ENCODE measurements around the gene PTPRT. TPM values are rescaled to one million over a fixed set of nuclear protein-coding genes. Genes with fewer than 3 reads are reported as not detected.

Gene PTPRT
- total RNA-seq, 1 donor from 2014 or later: not detected

DNA sequence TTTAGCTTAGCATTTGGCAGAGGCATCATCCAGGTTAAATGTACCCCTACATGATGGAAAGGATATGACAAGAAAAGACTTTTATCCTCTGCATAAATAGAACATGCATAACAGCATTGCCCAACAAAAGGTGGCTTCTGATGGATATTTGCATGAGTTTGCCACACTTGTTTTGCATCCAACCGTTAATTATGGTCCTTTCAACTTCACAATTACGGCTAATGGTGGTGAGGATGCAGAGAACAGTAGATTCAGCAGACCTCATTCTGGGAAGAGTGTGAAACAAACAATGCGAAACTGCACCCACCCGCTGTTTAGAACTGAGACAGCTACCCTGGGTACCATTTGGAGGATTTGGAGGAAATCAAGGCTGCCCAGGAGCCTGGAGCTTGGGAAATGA lies 880.7 kb downstream of the PTPRT start:
- H3K36me3 Mint-ChIP-seq (ENCODE audit: low read depth): no peaks in the 10 kb centered on the region
- DNase-seq (ENCODE audit: low spot score): no peak
- no peak overlapping the region for H3K27ac Mint-ChIP-seq
- no peaks in the 10 kb centered on the region for H3K27me3 Mint-ChIP-seq (ENCODE audit: insufficient read depth)
- intact Hi-C loops (cut with micrococcal nuclease): no loop called here
- no peaks in the 10 kb centered on the region for H3K9me3 Mint-ChIP-seq
- no peaks in the 10 kb centered on the region for H3K4me1 Mint-ChIP-seq (ENCODE audit: low read depth)
- H3K4me3 Mint-ChIP-seq: no peak overlapping the region

DNA sequence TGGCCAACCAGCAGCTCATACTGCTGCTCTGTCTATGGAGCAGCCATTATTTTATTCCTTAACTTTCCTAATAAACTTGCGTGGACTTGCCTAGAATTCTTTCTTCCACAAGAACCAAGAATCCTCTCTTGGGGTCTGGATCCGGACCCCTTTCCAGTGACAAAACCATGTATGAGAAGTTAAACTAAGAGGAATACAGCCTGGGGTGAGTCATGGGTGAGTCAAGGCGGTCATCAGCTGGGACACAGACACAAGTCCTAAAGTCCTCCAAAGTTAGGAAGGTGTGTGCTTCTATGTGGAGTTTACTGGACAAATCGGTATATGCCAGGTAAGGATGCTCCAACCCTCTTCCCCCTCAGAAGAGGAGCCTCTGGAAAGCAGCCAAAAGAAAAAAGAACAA lies 881.5 kb downstream of the PTPRT start:
- intact Hi-C loops (cut with micrococcal nuclease): no loop called here
- H3K9me3 Mint-ChIP-seq: no peaks in the 10 kb centered on the region
- no peak overlapping the region for H3K4me3 Mint-ChIP-seq
- no peaks in the 10 kb centered on the region for H3K36me3 Mint-ChIP-seq (ENCODE audit: low read depth)
- no peaks in the 10 kb centered on the region for H3K27me3 Mint-ChIP-seq (ENCODE audit: insufficient read depth)
- H3K27ac Mint-ChIP-seq: no peak overlapping the region
- no peak for DNase-seq (ENCODE audit: low spot score)
- no peaks in the 10 kb centered on the region for H3K4me1 Mint-ChIP-seq (ENCODE audit: low read depth)

DNA sequence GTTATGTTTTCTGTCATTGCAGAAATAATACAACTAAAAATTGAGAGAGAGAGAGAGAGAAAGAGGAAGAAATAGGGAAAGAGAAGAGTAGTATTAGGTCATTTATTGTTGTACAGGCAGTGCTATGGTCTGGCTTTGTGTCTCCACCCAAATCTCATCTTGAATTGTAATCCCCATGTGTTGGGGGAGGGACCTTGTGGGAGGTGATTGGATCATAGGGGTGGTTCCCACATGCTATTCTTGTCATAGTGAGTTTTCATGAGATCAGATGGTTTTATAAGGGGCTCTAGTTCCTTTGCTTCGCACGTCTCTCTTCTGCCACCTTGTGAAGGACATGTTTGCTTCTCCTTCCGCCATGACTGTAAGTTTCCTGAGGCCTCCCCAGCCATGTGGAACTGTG lies 894.1 kb downstream of the PTPRT start:
- intact Hi-C loops (cut with micrococcal nuclease): no loop called here
- Mint-ChIP-seq H3K9me3 (peaks cover 4% of the 10 kb centered on the region), H3K4me1 (ENCODE audit: low read depth) (no peaks in the 10 kb centered on the region), H3K4me3 (no peak overlapping the region), H3K27me3 (ENCODE audit: insufficient read depth) (no peaks in the 10 kb centered on the region), H3K36me3 (ENCODE audit: low read depth) (no peaks in the 10 kb centered on the region), H3K27ac (no peak overlapping the region)
- DNase-seq (ENCODE audit: low spot score): no peak

- Mint-ChIP-seq H3K4me3 (no peak overlapping the region), H3K36me3 (ENCODE audit: low read depth) (no peaks in the 10 kb centered on the region), H3K27ac (no peak overlapping the region), H3K27me3 (ENCODE audit: insufficient read depth) (no peaks in the 10 kb centered on the region), H3K9me3 (peaks cover 4% of the 10 kb centered on the region), H3K4me1 (ENCODE audit: low read depth) (no peaks in the 10 kb centered on the region)
- no peak for DNase-seq (ENCODE audit: low spot score)
- intact Hi-C loops (cut with micrococcal nuclease): no loop called here
Measured at GRCh38 chr20:42294976-42295375, 894.7 kb downstream of the PTPRT start.

DNA sequence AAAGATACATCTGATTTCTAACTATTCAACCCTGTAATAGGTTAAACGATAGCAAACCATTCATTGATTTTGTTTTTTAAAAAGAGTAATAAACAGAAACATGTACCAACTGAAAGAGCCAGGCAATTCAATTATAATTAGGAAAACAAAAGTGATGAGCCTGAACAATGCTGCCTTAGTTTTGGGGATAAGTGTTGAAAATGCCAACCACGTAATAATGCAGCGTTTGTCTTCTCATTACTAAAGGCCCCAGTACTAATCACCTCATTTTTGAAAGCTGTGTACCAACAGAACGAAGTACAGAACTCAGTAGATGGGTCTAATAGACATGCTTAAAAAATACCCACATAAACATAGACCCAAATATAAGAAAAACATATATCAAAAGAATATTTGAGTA lies 907.9 kb downstream of the PTPRT start:
- no peak overlapping the region for H3K4me3 Mint-ChIP-seq
- peaks cover 5% of the 10 kb centered on the region for H3K9me3 Mint-ChIP-seq
- H3K27ac Mint-ChIP-seq: no peak overlapping the region
- intact Hi-C loops (cut with micrococcal nuclease): no loop called here
- no peaks in the 10 kb centered on the region for H3K4me1 Mint-ChIP-seq (ENCODE audit: low read depth)
- DNase-seq (ENCODE audit: low spot score): no peak
- H3K36me3 Mint-ChIP-seq (ENCODE audit: low read depth): no peaks in the 10 kb centered on the region
- no peaks in the 10 kb centered on the region for H3K27me3 Mint-ChIP-seq (ENCODE audit: insufficient read depth)

GRCh38 chr20:42276718-42277602 lies 912.7 kb downstream of the PTPRT start:
- intact Hi-C loops (cut with micrococcal nuclease): no loop called here
- Mint-ChIP-seq H3K27me3 (ENCODE audit: insufficient read depth) (no peaks in the 10 kb centered on the region), H3K36me3 (ENCODE audit: low read depth) (no peaks in the 10 kb centered on the region), H3K4me1 (ENCODE audit: low read depth) (no peaks in the 10 kb centered on the region), H3K4me3 (no peak overlapping the region), H3K9me3 (no peaks in the 10 kb centered on the region), H3K27ac (no peak overlapping the region)
- no peak for DNase-seq (ENCODE audit: low spot score)

GRCh38 chr20:42274986-42275385 lies 914.7 kb downstream of the PTPRT start:
- no peak overlapping the region for H3K4me3 Mint-ChIP-seq
- H3K4me1 Mint-ChIP-seq (ENCODE audit: low read depth): no peaks in the 10 kb centered on the region
- H3K27ac Mint-ChIP-seq: no peak overlapping the region
- intact Hi-C loops (cut with micrococcal nuclease): no loop called here
- no peak for DNase-seq (ENCODE audit: low spot score)
- no peaks in the 10 kb centered on the region for H3K9me3 Mint-ChIP-seq
- H3K36me3 Mint-ChIP-seq (ENCODE audit: low read depth): no peaks in the 10 kb centered on the region
- no peaks in the 10 kb centered on the region for H3K27me3 Mint-ChIP-seq (ENCODE audit: insufficient read depth)

- intact Hi-C loops (cut with micrococcal nuclease): no loop called here
- no peaks in the 10 kb centered on the region for H3K9me3 Mint-ChIP-seq
- no peak overlapping the region for H3K27ac Mint-ChIP-seq
- H3K27me3 Mint-ChIP-seq (ENCODE audit: insufficient read depth): no peaks in the 10 kb centered on the region
- H3K4me1 Mint-ChIP-seq (ENCODE audit: low read depth): no peaks in the 10 kb centered on the region
- H3K4me3 Mint-ChIP-seq: no peak overlapping the region
- no peaks in the 10 kb centered on the region for H3K36me3 Mint-ChIP-seq (ENCODE audit: low read depth)
- DNase-seq (ENCODE audit: low spot score): no peak
Measured at GRCh38 chr20:42272516-42272915, 917.2 kb downstream of the PTPRT start.

DNA sequence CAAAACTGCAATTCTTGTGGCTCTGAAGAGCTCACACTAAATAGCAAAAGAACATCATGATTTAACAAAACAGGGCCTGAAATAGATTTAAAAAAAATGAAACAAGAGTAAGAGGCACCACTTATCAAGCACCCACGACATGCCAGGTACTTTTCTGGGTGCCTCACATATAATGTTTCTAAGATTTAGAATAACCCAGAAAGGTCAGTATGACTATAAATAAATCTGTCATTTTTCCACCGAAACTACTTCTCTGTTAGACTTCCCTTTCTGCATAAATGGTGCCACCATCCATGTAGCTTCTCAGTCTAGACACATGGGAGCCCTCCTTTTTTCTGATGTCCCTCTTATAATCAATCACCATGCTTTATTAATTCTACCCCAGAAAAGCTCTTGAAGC lies 919.2 kb downstream of the PTPRT start:
- H3K27me3 Mint-ChIP-seq (ENCODE audit: insufficient read depth): no peaks in the 10 kb centered on the region
- H3K4me3 Mint-ChIP-seq: no peak overlapping the region
- no peak overlapping the region for H3K27ac Mint-ChIP-seq
- DNase-seq (ENCODE audit: low spot score): no peak
- no peaks in the 10 kb centered on the region for H3K36me3 Mint-ChIP-seq (ENCODE audit: low read depth)
- intact Hi-C loops (cut with micrococcal nuclease): no loop called here
- H3K9me3 Mint-ChIP-seq: no peaks in the 10 kb centered on the region
- no peaks in the 10 kb centered on the region for H3K4me1 Mint-ChIP-seq (ENCODE audit: low read depth)

DNA sequence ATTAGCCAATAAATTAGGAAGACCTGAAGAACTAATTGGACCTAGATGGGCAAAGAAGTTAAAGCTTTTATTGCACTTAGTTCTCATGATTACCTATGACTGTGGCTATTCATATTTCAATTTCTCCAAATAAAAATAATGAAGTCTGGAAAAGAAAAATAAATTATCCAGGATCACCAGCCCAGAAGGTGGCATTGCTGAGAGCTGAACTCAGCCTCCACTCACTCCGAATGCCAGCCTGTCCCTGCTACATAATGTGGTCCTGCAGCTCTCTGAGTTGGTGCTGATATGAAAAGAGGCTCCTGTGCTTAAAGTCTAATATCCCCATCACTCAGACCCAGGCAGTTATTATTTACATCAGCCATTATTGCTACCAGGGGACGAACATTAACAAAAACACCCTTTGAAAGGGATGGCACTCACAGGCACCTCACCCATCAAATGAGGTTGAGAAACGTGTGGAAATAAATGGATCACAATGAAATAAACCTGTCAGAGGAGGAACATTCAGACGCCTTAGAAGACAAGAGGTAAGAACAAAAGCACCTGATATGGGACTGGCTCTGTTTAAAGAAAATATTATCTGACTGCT lies 921.8 kb downstream of the PTPRT start:
- H3K9me3 Mint-ChIP-seq: no peaks in the 10 kb centered on the region
- intact Hi-C loops (cut with micrococcal nuclease): no loop called here

DNA sequence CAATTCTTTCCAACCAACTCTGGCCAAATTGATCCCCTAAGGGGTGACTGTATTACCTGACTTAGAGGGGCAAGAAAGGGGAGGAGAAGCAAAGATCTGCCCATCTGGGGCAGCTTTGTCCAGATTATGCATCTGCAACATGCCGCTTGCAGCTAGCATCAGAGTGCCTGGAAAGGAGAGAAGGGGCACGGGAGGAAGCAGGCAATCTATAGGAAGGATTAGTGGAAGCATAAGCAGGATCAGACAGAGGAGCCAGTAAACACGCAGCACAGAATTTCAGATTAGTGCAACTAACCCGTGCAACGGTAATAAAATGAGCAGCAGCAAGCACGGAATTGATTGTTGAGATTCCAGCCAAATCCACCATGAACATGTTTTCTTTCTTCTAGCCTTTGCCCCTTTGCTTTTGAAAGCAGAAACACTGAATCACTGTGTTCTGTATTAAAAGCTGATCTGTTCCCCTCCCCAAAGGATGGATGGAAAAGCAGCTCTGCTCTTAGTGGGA lies 927.9 kb downstream of the PTPRT start:
- Mint-ChIP-seq H3K27ac (no peak overlapping the region), H3K36me3 (ENCODE audit: low read depth) (no peaks in the 10 kb centered on the region), H3K9me3 (no peaks in the 10 kb centered on the region), H3K4me3 (no peak overlapping the region), H3K27me3 (ENCODE audit: insufficient read depth) (no peaks in the 10 kb centered on the region), H3K4me1 (ENCODE audit: low read depth) (no peaks in the 10 kb centered on the region)
- no peak for DNase-seq (ENCODE audit: low spot score)
- intact Hi-C loops (cut with micrococcal nuclease): no loop called here

More for the DNA sequence above, 921.8 kb downstream of the PTPRT start:
- no peak overlapping the region for H3K27ac Mint-ChIP-seq
- no peaks in the 10 kb centered on the region for H3K4me1 Mint-ChIP-seq (ENCODE audit: low read depth)
- H3K27me3 Mint-ChIP-seq (ENCODE audit: insufficient read depth): no peaks in the 10 kb centered on the region
- H3K36me3 Mint-ChIP-seq (ENCODE audit: low read depth): no peaks in the 10 kb centered on the region
- no peak overlapping the region for H3K4me3 Mint-ChIP-seq
- DNase-seq (ENCODE audit: low spot score): no peak

DNA sequence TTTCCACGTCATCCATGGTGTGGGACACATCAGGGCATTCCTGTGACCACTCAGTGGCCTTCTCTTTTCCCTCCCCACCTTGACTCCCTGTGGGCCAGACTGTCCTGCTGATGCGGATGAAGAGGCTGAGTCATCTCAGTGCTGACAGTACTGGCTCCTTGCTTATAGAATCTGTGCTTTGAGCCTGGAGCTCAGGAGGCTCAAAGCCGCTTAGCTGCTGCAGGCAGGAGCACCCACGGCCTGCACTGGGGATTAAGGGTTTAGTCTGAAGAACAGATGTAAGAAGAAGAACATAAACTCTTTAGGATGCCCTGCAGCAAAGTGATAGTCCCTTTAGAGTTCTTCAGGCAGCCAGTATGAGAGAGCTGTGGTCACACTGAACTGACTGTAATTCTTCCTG lies 929.5 kb downstream of the PTPRT start:
- intact Hi-C loops (cut with micrococcal nuclease): no loop called here
- no peaks in the 10 kb centered on the region for H3K36me3 Mint-ChIP-seq (ENCODE audit: low read depth)
- no peaks in the 10 kb centered on the region for H3K4me1 Mint-ChIP-seq (ENCODE audit: low read depth)
- H3K4me3 Mint-ChIP-seq: no peak overlapping the region
- H3K27me3 Mint-ChIP-seq (ENCODE audit: insufficient read depth): no peaks in the 10 kb centered on the region
- DNase-seq (ENCODE audit: low spot score): no peak
- H3K27ac Mint-ChIP-seq: no peak overlapping the region
- H3K9me3 Mint-ChIP-seq: no peaks in the 10 kb centered on the region

- no peak for DNase-seq (ENCODE audit: low spot score)
- Mint-ChIP-seq H3K27ac (no peak overlapping the region), H3K4me1 (ENCODE audit: low read depth) (no peaks in the 10 kb centered on the region), H3K9me3 (no peaks in the 10 kb centered on the region), H3K27me3 (ENCODE audit: insufficient read depth) (no peaks in the 10 kb centered on the region), H3K4me3 (no peak overlapping the region), H3K36me3 (ENCODE audit: low read depth) (no peaks in the 10 kb centered on the region)
- intact Hi-C loops (cut with micrococcal nuclease): no loop called here
Measured at GRCh38 chr20:42259389-42259788, 930.3 kb downstream of the PTPRT start.

Measured in activated T-helper 1 cell treated with anti-CD3 and anti-CD28 coated beads, Interleukin-12 subunit alpha, Interleukin-12 subunit beta, Interleukin-2, Interleukin-4 antibody, amounts not matched to agents 30 ng/mL and 10 ng/mL and 1 ng/mL, durations not matched to agents 14 hours and 24 hours and 36 hours (primary cell).